HL-60/S4 treated with phorbol 12-myristate 13-acetate at 8.2 ng/mL for 4 days and 3 days (cell line): Measurements from ENCODE around the gene ASCL4.
"Not testable (repeated sequence)": the region's sequence is repeated elsewhere in the genome, so short reads cannot be mapped to it uniquely, and the experiment has no call there.

Experiments used
- in situ Hi-C: fragments of 300-500 bp; cut with MboI; formaldehyde crosslinking; loops from 2 replicates; pipeline ENCODE4 v1.15.0; 2022; ENCODE audit warnings: low sequenced_read_pairs

ASCL4 gene, protein sequence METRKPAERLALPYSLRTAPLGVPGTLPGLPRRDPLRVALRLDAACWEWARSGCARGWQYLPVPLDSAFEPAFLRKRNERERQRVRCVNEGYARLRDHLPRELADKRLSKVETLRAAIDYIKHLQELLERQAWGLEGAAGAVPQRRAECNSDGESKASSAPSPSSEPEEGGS

DNA sequence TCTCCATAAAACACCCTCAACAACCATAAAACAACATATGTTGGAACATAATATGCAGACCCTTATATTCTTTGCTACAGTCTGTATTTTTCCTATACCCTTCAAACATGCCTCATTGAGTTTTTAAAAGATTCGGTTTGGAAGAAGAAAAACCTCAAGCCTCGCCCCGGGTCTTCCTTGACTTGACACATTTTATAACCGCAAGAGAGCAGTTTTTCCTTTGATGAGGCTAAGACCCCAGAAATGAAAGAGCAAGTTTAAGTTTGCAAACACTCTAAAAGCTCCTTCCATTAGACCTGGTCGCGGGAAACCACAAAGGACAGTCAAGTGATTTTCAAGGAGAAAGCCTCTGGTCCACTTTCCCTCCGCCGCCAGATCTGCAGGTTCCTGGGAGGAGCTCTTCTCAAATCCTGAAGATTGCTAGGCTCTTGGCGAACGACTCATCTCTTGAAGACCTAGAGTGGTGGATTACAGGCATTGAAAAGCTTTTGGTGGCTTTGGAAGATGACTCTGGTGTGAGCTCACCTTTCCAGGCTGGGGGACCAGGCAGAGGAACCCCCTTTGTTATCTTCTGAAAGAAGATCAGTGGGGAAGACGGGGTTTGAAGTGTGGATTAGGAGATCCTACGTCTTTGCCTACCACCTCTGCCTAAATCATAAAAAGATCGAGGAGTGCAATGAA, at the start of gene ASCL4:
ASCL4 (plus strand) TSS at position 356 of the 681 bp plus-strand sequence. CDS start 515 bp downstream, outside the sequence.
- in situ Hi-C loops, result no loop called here

- in situ Hi-C loops, result not testable (repeated sequence)
These were observed 47.2 kb upstream of the ASCL4 start for GRCh38 chr12:107727327-107727726.

DNA sequence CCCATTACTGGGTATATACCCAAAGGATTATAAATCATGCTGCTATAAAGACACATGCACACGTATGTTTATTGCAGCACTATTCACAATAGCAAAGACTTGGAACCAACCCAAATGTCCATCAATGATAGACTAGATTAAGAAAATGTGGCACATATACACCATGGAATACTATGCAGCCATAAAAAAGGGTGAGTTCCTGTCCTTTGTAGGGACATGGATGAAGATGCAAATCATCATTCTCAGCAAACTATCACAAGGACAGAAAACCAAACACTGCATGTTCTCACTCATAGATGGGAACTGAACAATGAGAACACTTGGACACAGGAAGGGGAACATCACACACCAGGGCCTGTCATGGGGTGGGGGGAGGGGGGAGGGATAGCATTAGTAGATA, 46.8 kb upstream of the ASCL4 start:
- in situ Hi-C loops, result not testable (repeated sequence)

- in situ Hi-C loops, result no loop called here
These were observed 43.7 kb upstream of the ASCL4 start for GRCh38 chr12:107730618-107731341.

DNA sequence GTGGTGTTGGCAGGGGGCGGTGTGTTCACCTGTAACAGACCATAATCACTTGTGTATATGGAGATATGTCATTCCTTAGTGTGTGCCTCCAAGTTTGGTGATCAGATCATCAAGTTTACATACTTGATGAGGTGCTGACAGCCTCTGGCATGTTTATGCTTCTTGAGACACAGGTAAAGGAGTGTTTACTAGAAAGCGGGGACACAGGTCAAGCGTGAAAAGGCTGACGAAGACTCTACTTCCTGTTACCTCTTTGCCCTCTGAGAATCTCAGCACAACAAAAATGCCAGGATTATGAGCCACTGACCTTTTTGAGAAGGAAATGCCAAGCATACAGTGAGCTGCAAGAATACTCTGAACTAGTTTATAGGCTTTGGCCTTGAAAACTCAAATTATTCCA, 43.1 kb upstream of the ASCL4 start:
- in situ Hi-C loops, result no loop called here

DNA sequence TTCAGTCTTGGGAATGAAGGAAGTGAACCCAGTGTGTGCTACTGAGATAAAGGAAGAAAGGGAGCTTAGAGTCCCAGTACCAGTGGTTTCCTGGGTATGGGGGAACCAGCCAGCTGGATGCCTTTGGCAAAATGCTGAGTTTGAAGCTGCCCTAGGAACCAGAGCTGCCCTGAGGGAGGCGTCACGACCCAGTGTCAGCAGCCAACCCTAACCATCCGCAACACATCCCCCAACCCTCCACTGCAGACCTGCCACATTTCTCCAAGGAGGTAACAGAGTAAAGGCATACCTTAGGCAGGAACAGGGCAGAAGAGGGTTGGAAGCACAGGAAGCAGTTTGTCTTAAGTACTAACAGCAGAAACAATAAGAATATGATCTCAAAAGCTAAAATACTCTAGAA, 42.1 kb upstream of the ASCL4 start:
- in situ Hi-C loops, result no loop called here

GRCh38 chr12:107734139-107734538, 40.4 kb upstream of the ASCL4 start:
- in situ Hi-C loops, result no loop called here

DNA sequence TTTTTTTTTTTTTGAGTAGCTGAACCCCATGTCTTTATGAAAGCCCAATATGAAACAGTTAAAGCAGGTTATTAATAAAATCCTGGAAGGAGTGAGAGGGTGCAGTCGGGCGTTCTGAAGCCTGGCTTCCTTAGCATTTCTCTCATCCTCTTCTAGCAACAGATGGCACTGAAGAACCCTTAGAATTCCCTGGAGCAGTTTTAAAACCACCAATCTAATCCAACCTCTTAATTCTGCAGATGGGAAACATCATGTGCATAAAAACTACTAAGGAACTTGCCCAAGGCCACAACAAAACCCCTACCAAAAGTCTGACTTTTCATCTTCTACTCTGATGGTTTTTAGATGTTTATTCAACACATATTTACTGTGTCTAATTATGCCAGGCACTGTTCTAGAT, 38.7 kb upstream of the ASCL4 start:
- in situ Hi-C loops, result no loop called here

- in situ Hi-C loops, result no loop called here
These were observed 37.6 kb upstream of the ASCL4 start for GRCh38 chr12:107736914-107737313.

- in situ Hi-C loops, result no loop called here
These were observed 26.0 kb upstream of the ASCL4 start for GRCh38 chr12:107748472-107748871.

- in situ Hi-C loops, result no loop called here
These were observed 25.4 kb upstream of the ASCL4 start for GRCh38 chr12:107749083-107749482.

GRCh38 chr12:107759410-107759809, 15.1 kb upstream of the ASCL4 start:
- in situ Hi-C loops, result no loop called here

GRCh38 chr12:107760207-107760808, 14.2 kb upstream of the ASCL4 start:
- in situ Hi-C loops, result no loop called here

GRCh38 chr12:107760809-107761501, 13.5 kb upstream of the ASCL4 start, which contains the start of gene PRDM4:
Gene PRDM4, minus strand, starts transcription at chr12:107761137. Its CDS starts 622 bp downstream, at chr12:107760515.
- in situ Hi-C loops, result no loop called here

DNA sequence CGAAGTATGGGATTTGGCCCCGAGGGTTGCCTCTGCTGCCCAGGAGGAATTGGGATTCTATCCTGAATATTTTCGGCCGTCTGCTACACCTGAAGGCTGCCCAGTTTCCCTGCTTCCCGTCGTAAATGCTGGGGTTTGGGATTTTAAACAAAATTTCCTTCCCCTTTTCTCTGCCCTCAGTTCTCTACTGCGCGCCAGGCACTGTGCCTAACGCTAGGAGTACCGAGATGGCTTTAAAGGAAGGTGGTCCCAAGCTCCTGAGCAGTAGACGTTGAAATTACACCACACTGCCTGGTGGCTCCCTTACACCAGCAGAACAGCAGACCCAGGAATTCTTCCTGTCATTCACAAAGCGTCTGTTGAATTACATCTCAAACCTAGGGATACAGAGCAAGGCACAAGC, 13.0 kb upstream of the ASCL4 start:
- in situ Hi-C loops, result no loop called here

DNA sequence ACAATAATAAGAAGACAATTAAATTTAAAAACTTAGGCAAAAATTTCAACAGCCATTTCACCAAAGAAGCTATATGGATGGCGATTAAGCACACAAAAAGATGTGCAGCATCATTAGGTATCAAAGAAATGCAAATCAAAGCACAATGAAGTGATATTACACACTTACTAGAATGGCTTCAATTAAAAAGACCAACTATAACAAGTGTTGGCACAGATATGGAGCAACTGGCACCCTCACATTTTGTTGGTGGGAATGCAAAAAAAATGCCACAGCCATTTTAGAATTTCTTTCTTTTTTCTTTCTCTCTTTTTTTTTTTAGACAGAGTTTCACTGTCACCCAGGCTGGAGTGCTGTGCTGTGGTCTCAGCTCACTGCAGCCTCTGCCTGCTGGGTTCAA, 11.6 kb upstream of the ASCL4 start:
- in situ Hi-C loops, result no loop called here

- in situ Hi-C loops, result no loop called here
These were observed 9.9 kb upstream of the ASCL4 start for GRCh38 chr12:107764626-107765025.

DNA sequence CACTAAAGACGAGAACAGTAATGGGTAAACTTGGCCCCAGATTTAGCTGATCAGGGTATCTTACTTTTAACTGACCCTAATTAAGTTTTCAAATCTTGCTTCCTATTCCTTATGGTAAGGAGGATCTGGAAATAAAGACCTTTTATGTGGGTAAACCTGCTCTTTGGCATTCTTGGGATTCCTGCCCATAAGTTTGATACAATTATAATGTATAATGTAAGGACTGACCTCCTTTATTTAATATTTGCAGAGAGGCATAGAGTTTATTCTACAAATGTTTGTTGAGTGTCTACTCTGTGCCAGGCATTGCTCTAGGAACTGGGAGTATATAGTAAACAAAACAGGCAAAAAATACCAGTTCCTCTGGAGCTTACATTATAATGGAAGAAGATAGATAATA, 9.2 kb upstream of the ASCL4 start:
- in situ Hi-C loops, result no loop called here

GRCh38 chr12:107767466-107767865, 7.0 kb upstream of the ASCL4 start:
- in situ Hi-C loops, result no loop called here

- in situ Hi-C loops, result no loop called here
These were observed 703 bp downstream of the ASCL4 start for GRCh38 chr12:107775093-107775721.

GRCh38 chr12:107776171-107776570, 1.7 kb downstream of the ASCL4 start:
- in situ Hi-C loops, result no loop called here
